Mucosa of descending colon (tissue), 3 donors: Measurements from ENCODE around the gene HECTD1. TPM values are rescaled to one million over a fixed set of nuclear protein-coding genes. Genes with fewer than 3 reads are reported as not detected.
"Not testable (repeated sequence)": the region's sequence is repeated elsewhere in the genome, so short reads cannot be mapped to it uniquely, and the experiment has no call there.

Experiments used
- ATAC-seq: fragments of 200-7000 bp; cut with Tn5 transposase; one replicate; pipeline ENCODE4 v1.9.1; 2020; ENCODE audit warnings: mild to moderate bottlenecking, moderate library complexity
- DNase-seq, 3 donors: peaks; one replicate each; pipeline ENCODE4 v3.0.0-alpha.2; 2020
- H3K36me3 ChIP-seq: fragments of 200-600 bp; one replicate; pipeline ENCODE4 v1.8.0; 2021; ENCODE audit warnings: low read depth, mild to moderate bottlenecking
- H3K4me1 ChIP-seq: fragments of 200-600 bp; one replicate; pipeline ENCODE4 v1.8.0; 2021; ENCODE audit warnings: low read depth, mild to moderate bottlenecking
- H3K4me3 ChIP-seq: fragments of 200-600 bp; one replicate; pipeline ENCODE4 v1.8.0; 2021; ENCODE audit warnings: mild to moderate bottlenecking
- H3K9me3 ChIP-seq: fragments of 200-600 bp; one replicate; pipeline ENCODE4 v1.8.0; 2021; ENCODE audit warnings: mild to moderate bottlenecking
- intact Hi-C, 2 donors: fragments of 100-400 bp; cut with DNase I in 1 of 2; cut with micrococcal nuclease in 1 of 2; formaldehyde crosslinking; loops; one replicate each; pipeline versions ENCODE4 v1.11.0 to v1.11.1; 2022; cut with DNase I, micrococcal nuclease
- total RNA-seq, 3 donors: library from RNA; stranded (reverse); fragmentation: NEBNext Ultra II Directional in 2 of 3; extraction: Animal tissue kit (Norgen Biotek cat#: 25700) in 2 of 3; gene quantifications; one replicate each; pipeline versions ENCODE4 v1.2.1 to v1.2.4, GENCODE V29; 2021 to 2023
- TF ChIP-seq, protein P1 (sequence below): fragments of 200-600 bp; IDR thresholded peaks from one replicate; pipeline ENCODE4 v1.8.0; 2022; ENCODE audit warnings: antibody characterized with exemption, mild to moderate bottlenecking
- donor health status: DM: no; HTN: no; CAD: no; lungs with moderate emphysema.
- donor health status: DM: no; HTN: no; CAD: no.
- donor health status: DM: no; HTN: yes; CAD: no.

The HECTD1 gene
- total RNA-seq, 3 donors from 2014 or later, result 124 to 160 (median 140) TPM

DNA sequence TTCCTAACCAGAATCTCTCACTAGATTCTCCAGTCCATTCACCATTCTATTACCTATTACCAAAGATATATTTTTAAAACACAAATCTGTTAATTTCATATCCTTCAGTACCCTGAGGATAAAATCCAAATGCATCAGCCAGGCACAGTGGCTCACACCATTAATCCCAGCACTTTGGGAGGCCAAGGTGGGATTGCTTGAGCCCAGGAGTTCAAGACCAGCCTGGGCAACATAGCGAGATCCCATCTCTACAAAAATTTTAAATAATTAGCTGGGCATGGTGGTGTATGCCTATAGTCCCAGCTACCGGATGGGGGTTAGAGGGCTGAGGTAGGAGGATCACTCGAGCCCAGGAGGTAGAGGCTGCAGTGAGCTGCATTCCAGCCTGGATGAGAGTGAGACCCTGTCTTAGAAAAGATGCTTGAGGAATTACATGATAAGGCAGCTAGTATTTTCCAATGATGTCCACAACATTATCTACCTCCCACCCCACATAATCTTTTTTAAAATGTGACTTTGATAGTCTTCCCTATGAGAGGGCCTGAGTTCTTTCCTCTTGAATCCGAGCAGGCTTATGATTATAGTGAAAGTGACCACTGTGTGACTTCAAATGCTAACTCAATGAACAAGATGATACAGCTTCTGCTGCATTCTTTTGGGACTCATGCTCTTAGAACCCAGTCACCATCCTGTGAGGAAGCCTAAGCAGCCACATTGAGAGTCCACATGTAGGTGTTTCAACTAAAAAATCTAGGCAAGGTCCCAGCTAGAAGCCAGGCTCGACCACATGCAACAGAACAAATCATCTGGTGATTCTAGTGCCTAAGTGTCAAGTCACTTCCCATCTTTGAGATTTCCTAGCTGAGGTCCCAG lies 18.0 kb downstream of the HECTD1 start:
- intact Hi-C loops, result no loop called here
- TF ChIP-seq, protein P1, sequence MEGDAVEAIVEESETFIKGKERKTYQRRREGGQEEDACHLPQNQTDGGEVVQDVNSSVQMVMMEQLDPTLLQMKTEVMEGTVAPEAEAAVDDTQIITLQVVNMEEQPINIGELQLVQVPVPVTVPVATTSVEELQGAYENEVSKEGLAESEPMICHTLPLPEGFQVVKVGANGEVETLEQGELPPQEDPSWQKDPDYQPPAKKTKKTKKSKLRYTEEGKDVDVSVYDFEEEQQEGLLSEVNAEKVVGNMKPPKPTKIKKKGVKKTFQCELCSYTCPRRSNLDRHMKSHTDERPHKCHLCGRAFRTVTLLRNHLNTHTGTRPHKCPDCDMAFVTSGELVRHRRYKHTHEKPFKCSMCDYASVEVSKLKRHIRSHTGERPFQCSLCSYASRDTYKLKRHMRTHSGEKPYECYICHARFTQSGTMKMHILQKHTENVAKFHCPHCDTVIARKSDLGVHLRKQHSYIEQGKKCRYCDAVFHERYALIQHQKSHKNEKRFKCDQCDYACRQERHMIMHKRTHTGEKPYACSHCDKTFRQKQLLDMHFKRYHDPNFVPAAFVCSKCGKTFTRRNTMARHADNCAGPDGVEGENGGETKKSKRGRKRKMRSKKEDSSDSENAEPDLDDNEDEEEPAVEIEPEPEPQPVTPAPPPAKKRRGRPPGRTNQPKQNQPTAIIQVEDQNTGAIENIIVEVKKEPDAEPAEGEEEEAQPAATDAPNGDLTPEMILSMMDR, result no peak
- ATAC-seq (no peak), DNase-seq (no peak)
- Histone ChIP-seq H3K4me1 (no peaks in the 10 kb centered on the region), H3K4me3 (no peak overlapping the region), H3K36me3 (no peaks in the 10 kb centered on the region), H3K9me3 (no peaks in the 10 kb centered on the region)

DNA sequence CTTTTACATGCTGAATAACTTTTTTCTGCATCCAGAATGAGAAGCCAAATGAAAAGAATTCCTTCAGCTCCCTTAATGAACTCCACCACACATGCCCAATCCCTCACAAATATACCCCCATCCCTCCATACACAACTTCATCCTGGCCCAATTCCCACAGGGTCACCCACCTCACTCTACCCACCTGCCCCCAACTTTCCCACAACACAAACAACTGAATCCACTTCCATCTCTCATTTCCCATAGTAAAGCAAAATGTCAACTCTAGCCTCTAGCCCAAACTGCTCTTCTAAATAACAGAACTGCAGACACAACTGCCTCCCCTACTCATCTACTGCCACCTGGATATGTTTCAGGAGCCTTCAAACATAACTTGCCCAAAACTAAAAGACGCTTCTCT lies 18.8 kb downstream of the HECTD1 start:
- intact Hi-C loops, result no loop called here
- no peaks in the 10 kb centered on the region for H3K4me1 ChIP-seq
- H3K9me3 ChIP-seq, result no peaks in the 10 kb centered on the region
- no peaks in the 10 kb centered on the region for H3K36me3 ChIP-seq
- TF ChIP-seq, protein P1, result no peak
- H3K4me3 ChIP-seq, result no peak overlapping the region
- ATAC-seq (no peak), DNase-seq (no peak)

DNA sequence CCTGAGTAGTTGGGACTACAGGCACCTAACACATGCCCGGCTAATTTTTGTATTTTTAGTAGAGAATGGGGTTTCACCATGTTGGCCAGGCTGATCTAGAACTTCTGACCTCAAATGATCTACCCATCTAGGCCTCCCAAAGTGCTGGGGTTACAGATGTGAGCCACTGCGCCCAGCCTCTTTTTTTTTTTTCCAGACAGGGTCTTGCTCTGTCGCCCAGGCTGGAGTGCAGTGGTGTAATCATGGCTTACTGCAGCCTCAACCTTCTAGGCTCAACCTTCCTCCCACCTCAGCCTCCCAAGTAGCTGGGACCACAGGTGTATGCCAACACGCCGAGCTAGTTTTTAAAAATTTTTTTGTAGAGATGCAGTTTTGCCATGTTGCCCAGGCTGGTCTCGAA lies 25.6 kb downstream of the HECTD1 start:
- H3K36me3 ChIP-seq, H3K4me1 ChIP-seq, H3K4me3 ChIP-seq, ATAC-seq, H3K9me3 ChIP-seq, intact Hi-C loops, DNase-seq: not testable (repeated sequence)

DNA sequence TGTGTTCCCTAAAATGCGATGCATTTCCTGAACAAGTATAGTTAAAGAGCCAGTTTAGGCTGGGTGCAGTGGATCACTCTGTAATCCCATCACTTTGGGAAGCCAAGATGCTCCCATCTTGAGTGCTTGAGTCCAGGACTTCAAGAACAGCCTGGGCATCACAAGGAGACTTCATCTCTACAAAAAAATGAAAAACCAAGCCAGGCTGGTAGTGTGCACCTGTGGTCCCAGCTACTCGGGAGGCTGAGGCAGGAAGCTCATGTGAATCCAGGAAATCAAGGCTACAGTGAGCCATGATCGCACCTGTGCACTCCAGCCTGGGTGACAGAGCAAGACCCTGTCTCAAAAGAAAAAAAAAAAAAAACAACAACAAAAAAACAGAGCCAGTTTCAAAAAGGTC lies 26.3 kb downstream of the HECTD1 start:
- Histone ChIP-seq H3K36me3 (no peaks in the 10 kb centered on the region), H3K4me1 (no peaks in the 10 kb centered on the region), H3K9me3 (no peaks in the 10 kb centered on the region), H3K4me3 (no peak overlapping the region)
- intact Hi-C loops, result no loop called here
- TF ChIP-seq, protein P1, result no peak
- no peak for ATAC-seq
- no peak for DNase-seq

DNA sequence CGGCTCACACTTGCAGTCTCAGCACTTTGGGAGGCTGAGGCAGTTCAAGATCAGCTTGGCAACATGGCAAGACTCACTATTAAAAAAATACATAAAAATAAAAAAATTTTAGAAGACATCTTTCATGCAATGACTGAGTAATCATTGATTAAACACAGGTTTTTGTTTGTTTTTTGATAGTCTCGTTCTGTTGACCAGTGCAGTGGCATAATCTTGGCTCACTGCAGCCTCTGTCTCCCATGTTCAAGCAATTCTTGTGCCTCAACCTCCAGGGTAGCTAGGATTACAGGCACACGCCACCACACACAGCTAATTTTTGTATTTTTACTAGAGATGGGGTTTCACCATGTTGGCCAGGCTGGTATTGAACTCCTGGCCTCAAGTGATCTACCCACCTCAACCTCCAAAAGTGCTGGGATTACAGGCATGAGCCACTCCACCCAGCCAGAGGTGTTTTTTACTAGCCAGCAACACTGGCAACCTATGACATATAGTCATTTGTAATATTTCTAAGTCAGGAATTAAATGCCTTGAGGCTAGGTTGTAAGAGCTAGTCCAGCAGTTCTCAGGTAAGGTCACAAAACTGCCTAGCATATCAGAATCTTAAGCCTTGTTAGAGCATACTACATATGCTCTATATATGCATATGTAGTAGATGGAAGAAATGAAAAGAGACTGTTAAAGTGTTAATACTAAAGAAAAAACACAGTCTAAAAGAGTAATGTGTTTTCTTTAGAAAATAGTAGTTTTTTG lies 27.1 kb downstream of the HECTD1 start:
- TF ChIP-seq, protein P1, result no peak
- ATAC-seq (no peak), DNase-seq (no peak)
- intact Hi-C loops, result no loop called here
- no peaks in the 10 kb centered on the region for H3K4me1 ChIP-seq
- H3K9me3 ChIP-seq, result no peaks in the 10 kb centered on the region
- H3K4me3 ChIP-seq, result no peak overlapping the region
- H3K36me3 ChIP-seq, result no peaks in the 10 kb centered on the region

DNA sequence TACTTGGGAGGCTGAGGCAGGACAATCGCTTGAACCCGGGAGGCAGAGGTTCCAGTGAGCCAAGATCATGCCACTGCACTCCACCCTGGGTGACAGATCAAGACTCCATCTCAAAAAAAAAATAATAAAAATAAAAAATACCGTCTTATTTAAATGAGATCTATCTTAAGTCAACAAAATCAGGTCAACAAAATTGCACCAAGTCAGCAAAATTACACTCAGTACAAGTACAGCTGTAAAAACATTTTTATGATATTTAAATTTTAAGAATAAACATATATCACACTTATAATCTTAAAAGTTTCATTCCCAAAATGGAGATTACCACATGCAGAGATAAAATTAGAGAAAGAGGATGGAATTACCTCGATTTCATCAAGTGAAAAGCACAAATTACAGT lies 33.2 kb downstream of the HECTD1 start:
- no peaks in the 10 kb centered on the region for H3K9me3 ChIP-seq
- intact Hi-C loops, result no loop called here
- ATAC-seq, result no peak
- no peak overlapping the region for H3K4me3 ChIP-seq
- H3K4me1 ChIP-seq, result no peaks in the 10 kb centered on the region
- DNase-seq, result no peak
- TF ChIP-seq, protein P1, result no peak
- H3K36me3 ChIP-seq, result no peaks in the 10 kb centered on the region
